ENCODE data around the gene ZDHHC12.
A peak's percentile ranks its signal among the peaks of the same experiment; 100 is the strongest.

ZDHHC12 gene

GRCh38 chr9:128723866-128724743, at the start of gene ZDHHC12:
Gene ZDHHC12 (minus strand): TSS chr9:128724127. CDS start chr9:128724093, 34 bp downstream.
- DNase-seq: peak; percentile 100

GRCh38 chr9:128773049-128773448, 49.1 kb upstream of the ZDHHC12 start:
- no peak for DNase-seq

GRCh38 chr9:128771745-128772519, 48.0 kb upstream of the ZDHHC12 start, which contains the start of gene ZER1:
Gene ZER1 (minus strand): TSS chr9:128771927. CDS start chr9:128755565, 16,362 bp downstream.
- peak; percentile 96 for DNase-seq

DNA sequence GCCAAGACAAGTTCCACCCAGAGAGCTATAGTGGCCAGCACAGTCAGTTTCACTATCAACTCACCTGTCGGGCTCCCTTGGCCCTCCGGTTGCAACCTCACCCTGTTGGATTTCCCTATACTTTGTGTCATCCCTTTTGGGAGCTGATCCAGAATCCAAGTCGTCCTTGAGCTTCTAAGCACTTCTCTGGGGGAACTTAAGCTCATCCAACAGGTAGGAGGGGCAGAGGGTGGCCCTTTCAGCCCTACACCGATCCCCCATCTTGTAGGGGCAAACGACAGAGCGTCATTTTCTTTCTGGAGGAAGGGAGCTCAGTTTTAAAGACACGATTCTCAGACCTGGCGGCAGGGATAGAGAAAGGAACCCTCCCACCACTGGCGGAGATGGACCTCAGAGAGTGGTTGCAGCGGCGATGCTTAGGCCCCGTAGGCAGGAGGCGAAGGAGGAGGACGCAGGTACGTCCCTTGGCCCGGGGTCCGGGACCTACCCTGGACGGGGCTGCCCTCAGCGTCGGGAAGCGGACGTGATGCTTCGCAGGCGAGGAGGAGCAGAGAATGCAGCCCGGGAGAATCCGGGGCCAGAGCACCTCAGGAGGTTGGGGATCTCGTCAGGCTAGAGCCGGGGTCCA, 47.3 kb upstream of the ZDHHC12 start:
- peak; percentile 30 for DNase-seq

DNA sequence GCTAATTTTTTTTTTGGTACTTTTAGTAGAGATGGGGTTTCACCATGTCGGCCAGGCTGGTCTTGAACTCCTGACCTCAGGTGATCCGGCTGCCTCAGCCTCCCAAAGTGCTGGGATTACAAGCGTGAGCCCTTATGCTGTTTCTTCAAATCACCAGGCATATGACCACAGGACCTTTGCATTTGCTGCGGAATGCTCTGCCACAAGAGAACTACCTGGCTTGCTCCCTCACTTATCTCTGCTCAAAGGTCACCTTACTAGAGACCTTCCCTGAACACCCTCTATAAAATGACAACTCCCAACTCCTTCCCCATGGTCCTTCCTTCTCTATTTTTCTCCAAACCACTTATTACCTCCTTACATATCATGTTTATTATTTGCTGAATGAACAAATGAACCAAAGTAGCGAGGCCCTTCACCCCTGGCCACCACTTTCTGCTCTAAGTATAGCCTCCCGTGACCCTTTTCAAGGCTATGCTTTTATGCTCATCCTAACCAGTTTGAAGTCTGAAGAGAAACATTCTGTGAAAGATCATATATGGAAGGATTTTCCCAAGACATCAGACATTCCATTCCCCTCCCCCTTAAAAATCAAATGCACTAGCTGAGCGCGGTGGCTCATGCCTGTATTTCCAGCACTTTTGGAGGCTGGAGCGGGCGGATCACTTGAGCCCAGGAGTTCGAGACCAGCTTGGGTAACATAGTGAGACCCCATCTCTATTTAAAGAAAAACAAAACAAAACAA, 46.5 kb upstream of the ZDHHC12 start:
- DNase-seq: no peak

DNA sequence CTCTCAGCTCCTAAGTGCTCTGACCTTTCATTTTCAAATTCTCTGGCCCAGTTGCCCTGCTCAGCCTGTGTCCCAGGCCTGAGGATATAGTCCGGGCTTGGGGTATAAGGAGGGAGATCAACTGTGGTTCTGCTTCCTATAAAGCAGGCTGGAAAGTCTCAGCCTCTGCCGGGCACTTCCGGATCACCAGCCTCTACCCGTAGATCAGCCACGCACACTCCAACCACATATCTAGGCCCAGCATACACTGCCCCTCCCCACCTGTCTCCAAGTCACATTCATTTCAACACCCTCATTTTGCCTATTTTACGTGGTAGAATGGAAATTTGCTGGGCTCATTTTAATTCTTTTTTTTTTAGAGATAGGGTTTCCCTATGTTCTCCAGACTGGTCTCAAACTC, 44.7 kb upstream of the ZDHHC12 start:
- DNase-seq: peak; percentile 53

DNA sequence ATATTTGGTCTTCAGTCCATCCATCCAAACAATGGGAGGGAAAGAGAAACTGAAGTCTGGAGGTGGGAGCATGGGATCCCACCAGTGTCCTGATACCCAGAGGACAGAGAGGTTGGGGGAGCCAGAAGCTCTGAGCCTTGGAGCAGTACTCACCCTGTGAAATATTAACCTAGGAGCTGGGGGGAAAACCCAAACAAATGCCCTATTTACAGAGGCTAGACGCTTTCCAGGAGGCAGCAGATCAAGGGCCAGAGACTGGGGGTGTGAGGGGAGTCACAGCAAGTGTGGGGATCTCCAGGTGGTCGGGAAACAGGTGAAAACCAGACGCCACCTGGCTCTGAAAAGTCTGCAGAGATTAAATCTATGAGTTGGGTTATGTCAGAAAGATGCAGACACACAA, 41.6 kb upstream of the ZDHHC12 start:
- no peak for DNase-seq

DNA sequence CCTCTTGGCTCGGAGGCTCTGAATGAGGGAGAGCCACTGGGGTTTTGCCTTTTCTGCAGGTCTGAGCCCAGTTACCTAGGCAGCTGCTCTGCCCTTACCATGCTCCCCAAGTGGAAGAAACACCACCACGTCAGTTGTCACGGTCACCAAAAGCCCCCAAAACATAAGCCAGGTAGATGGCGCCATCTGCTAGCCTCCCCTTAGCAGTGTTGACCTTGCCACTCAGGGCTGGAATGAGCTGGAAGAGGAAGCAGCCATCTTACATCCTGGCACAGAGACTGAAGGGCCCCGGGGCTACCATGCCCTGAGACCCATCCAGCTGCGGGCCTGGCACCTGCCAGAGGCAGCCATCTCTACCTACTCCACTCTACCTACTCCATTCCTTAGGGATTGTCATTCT, 40.4 kb upstream of the ZDHHC12 start:
- peak; percentile 44 for DNase-seq

DNA sequence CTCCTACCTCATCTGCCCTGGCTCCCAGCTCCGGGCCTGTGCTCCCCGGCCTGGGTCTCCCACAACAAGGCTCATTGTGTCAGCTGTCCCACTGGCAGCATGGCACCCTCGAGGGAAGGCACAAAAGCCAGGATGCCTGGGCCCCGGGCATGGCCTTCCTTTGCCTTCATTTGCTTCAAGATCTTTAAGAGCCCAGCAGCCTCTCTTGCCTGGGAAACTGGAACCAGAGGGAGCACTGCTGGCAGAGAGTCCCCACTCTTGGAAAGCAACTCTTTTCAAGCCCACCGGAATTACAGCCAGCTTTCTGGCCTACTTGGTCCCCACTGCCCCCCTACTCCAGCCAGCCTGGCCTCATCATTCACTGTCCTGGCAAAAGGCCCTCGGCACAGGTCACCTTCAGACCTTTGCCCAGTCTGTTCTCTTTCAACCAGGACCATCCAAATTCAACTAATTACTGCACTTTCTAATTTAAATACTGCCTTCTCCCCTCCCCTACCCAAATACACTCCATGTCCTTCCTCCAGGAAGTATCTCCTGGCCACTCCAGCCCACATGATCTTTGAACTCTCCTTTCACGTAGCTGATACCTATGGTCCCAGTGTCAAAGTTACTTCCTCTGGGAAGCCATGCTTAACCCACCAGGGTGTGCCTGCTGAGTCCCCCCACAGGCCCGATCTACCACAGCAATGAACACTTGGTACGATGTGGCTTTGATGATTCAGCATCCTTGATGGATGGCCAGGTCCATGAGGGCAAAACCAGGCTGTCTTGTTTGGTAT, 38.9 kb upstream of the ZDHHC12 start:
- peak; percentile 44 for DNase-seq

DNA sequence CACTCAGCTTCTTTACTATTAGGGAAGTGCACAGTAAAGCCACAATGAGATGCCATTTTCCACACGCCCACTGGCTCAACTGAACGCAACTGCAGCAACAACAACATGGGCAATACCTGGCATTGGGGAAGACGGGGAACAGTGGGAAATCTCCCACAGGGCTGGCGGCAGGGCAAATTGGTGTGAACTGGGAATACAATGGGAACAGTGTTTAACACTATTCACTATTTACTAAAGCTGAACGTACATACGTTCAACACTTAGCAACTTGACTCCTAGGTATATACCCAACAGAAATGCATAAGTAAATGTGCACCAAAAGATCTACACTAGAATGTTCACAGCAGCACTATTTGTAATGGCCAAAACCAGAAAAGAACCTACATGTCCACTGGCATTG, 33.7 kb upstream of the ZDHHC12 start:
- DNase-seq: peak; percentile 18

DNA sequence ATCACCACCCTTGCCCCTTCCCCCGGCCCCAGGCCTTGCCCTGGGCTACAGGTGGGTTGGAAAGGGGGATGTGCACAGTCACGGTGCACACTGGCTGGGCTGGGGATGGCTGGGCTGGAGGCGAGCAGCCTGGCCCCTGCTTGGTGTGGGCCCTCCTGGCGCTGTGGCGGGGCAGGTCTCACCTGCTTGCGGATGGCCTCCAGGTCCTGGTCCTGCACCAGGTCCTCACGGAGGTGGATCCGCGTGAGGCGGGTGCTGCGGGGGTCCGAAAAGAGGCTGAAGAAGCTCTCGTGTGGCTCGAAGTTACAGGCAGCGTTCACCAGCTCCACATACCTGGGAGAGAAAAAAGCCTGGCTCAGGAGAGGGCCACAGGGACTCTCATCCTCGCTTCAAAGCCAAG, 29.7 kb upstream of the ZDHHC12 start:
- no peak for DNase-seq

- DNase-seq: peak; percentile 0
These were observed 27.1 kb upstream of the ZDHHC12 start for GRCh38 chr9:128750926-128751595.

GRCh38 chr9:128747241-128747640, 23.3 kb upstream of the ZDHHC12 start:
- peak; percentile 0 for DNase-seq

- no peak for DNase-seq
These were observed 19.5 kb upstream of the ZDHHC12 start for GRCh38 chr9:128743421-128743820.

- no peak for DNase-seq
These were observed 18.5 kb upstream of the ZDHHC12 start for GRCh38 chr9:128742401-128742800.

- DNase-seq: no peak
These were observed 11.4 kb upstream of the ZDHHC12 start for GRCh38 chr9:128735373-128735772.

- DNase-seq: peak; percentile 91
These were observed 9.3 kb upstream of the ZDHHC12 start for GRCh38 chr9:128733256-128733655.

- DNase-seq: no peak
These were observed 8.6 kb upstream of the ZDHHC12 start for GRCh38 chr9:128732576-128732975.

GRCh38 chr9:128731691-128732090, 7.8 kb upstream of the ZDHHC12 start:
- no peak for DNase-seq

DNA sequence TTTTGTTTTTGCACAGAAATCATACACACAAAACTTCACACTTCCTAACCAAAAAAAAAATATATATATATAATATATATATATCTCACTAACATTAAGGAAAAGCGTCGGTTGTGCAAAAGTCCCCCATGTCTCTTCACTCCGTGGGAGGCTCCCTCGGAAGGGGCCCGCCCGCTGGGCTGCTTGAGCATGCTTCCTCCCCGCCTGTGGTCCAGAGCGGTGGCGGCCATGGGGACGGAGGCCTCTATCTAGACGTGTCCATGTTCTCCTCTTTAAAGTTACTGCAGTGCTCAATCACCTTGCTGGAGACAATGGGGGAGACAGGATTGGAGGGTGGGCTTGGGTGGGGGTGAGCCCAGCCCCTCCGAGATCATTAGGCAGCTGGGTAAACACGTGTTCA, 7.2 kb upstream of the ZDHHC12 start:
- no peak for DNase-seq
